Measurements from ENCODE around the gene MAP2. TPM values are rescaled to one million over a fixed set of nuclear protein-coding genes. Genes with fewer than 3 reads are reported as not detected.
A peak's percentile ranks its signal among the peaks of the same experiment; 100 is the strongest.

Gene MAP2
- total RNA-seq, 4 donors from 2014 or later = 2.0 to 6.4 (median 2.7) TPM

GRCh38 chr2:209771474-209772289 is 347.8 kb downstream of the MAP2 start, which contains the start of gene UNC80:
Gene UNC80 (plus strand): TSS chr2:209771832. CDS start chr2:209772073, 241 bp downstream.
- DNase-seq = peak; percentile 10
- Histone ChIP-seq H3K27me3 (peaks cover 55% of the 10 kb centered on the region), H3K4me3 (peak within 1 kb of the TSS in 1 of 4 donors; percentile 17), H3K9me3 (no peaks in the 10 kb centered on the region), H3K4me1 (peaks cover 0 to 5% (median 0%) of the 10 kb centered on the region in 4 donors), H3K27ac (no peak within 1 kb of the TSS), H3K36me3 (no peaks in the 10 kb centered on the region)
- 8 to 20% methylated on average over 1 to 16 of the region's 73 CpGs for WGBS, 2 donors (ENCODE audit: low coverage in 1 of 2)
- TF ChIP-seq POLR2AphosphoS5 (IDR thresholded peaks at IDR 0.05) = no peak
- TF ChIP-seq POLR2A (IDR thresholded peaks at IDR 0.05) = no peak
- TF ChIP-seq CTCF (IDR thresholded peaks at IDR 0.05) = no peak
- no peak for TF ChIP-seq EP300 (IDR thresholded peaks at IDR 0.05; ENCODE audit: low read depth)
- intact Hi-C loops (cut with DNase I; ENCODE audit: low total_unique reads) = no loop called here
- in situ Hi-C loops (cut with MboI; ENCODE audit: low pct_ligation_motif_present in 1 of 4, low pct_unique_long_range_greater_than_20kb in 1 of 4, low sequenced_read_pairs in 3 of 4) = no loop called here

GRCh38 chr2:209772290-209772685 is 348.4 kb downstream of the MAP2 start:
- DNase-seq = no peak
- peaks cover 55% of the 10 kb centered on the region for H3K27me3 ChIP-seq
- TF ChIP-seq EP300 (IDR thresholded peaks at IDR 0.05; ENCODE audit: low read depth) (no peak), CTCF (IDR thresholded peaks at IDR 0.05) (no peak), POLR2AphosphoS5 (IDR thresholded peaks at IDR 0.05) (no peak), POLR2A (IDR thresholded peaks at IDR 0.05) (no peak)
- H3K4me3 ChIP-seq = no peak overlapping the region
- intact Hi-C loops (cut with DNase I; ENCODE audit: low total_unique reads) = no loop called here
- WGBS, 2 donors (ENCODE audit: low coverage in 1 of 2) = 22 to 36% methylated on average over 7 to 8 of the region's 8 CpGs
- peaks cover 0 to 5% (median 0%) of the 10 kb centered on the region in 4 donors for H3K4me1 ChIP-seq
- no peaks in the 10 kb centered on the region for H3K36me3 ChIP-seq
- no peak overlapping the region for H3K27ac ChIP-seq
- in situ Hi-C loops (cut with MboI; ENCODE audit: low pct_ligation_motif_present in 1 of 4, low pct_unique_long_range_greater_than_20kb in 1 of 4, low sequenced_read_pairs in 3 of 4) = no loop called here
- no peaks in the 10 kb centered on the region for H3K9me3 ChIP-seq

- TF ChIP-seq POLR2AphosphoS5 (IDR thresholded peaks at IDR 0.05) = no peak
- TF ChIP-seq POLR2A (IDR thresholded peaks at IDR 0.05) = no peak
- no peak for TF ChIP-seq CTCF (IDR thresholded peaks at IDR 0.05)
- TF ChIP-seq EP300 (IDR thresholded peaks at IDR 0.05; ENCODE audit: low read depth) = no peak
- intact Hi-C loops (cut with DNase I; ENCODE audit: low total_unique reads) = no loop called here
- DNase-seq = no peak
Measured at GRCh38 chr2:209773377-209773776, 349.5 kb downstream of the MAP2 start.

More at GRCh38 chr2:209773377-209773776, 349.5 kb downstream of the MAP2 start:
- H3K9me3 ChIP-seq = no peaks in the 10 kb centered on the region
- peaks cover 0 to 5% (median 0%) of the 10 kb centered on the region in 4 donors for H3K4me1 ChIP-seq
- in situ Hi-C loops (cut with MboI; ENCODE audit: low pct_ligation_motif_present in 1 of 4, low pct_unique_long_range_greater_than_20kb in 1 of 4, low sequenced_read_pairs in 3 of 4) = no loop called here
- no peak overlapping the region for H3K27ac ChIP-seq
- 8 to 24% methylated on average over 3 of the region's 3 CpGs for WGBS, 2 donors (ENCODE audit: low coverage in 1 of 2)
- no peak overlapping the region for H3K4me3 ChIP-seq
- H3K27me3 ChIP-seq = peaks cover 52% of the 10 kb centered on the region
- H3K36me3 ChIP-seq = no peaks in the 10 kb centered on the region

Small RNA genes lying within 50 kb of the gene (small RNA-seq; reads per million reads assigned to genes)
- gene RNA5SP118 = 0 reads per million in 4 donors

All from transverse colon (tissue), 4 donors.